Progenitor cell of endocrine pancreas (in vitro differentiated cells): ENCODE data around the gene PPP1R15A. TPM values are rescaled to one million over a fixed set of nuclear protein-coding genes. Genes with fewer than 3 reads are reported as not detected.
"Not testable (repeated sequence)": the region's sequence is repeated elsewhere in the genome, so short reads cannot be mapped to it uniquely, and the experiment has no call there.

Source experiments
- DNase-seq: peaks from one replicate; pipeline ENCODE4 v3.0.0; 2021; ENCODE audit warnings: low spot score; ENCODE audit not compliant: unreplicated experiment
- H3K27ac Mint-ChIP-seq: 2 replicates; pipeline ENCODE4 v1.8.0; 2021; ENCODE audit warnings: mild to moderate bottlenecking, moderate library complexity, mixed read lengths
- H3K27me3 Mint-ChIP-seq: 2 replicates; pipeline ENCODE4 v1.8.0; 2021; ENCODE audit warnings: mixed read lengths
- H3K36me3 Mint-ChIP-seq: 2 replicates; pipeline ENCODE4 v1.8.0; 2022; ENCODE audit warnings: mixed read lengths; ENCODE audit not compliant: insufficient read depth
- H3K4me1 Mint-ChIP-seq: 2 replicates; pipeline ENCODE4 v1.8.0; 2021; ENCODE audit warnings: low read depth, mixed read lengths
- H3K4me3 Mint-ChIP-seq: 2 replicates; pipeline ENCODE4 v1.8.0; 2021; ENCODE audit warnings: low read depth, mild to moderate bottlenecking, moderate library complexity, mixed read lengths
- H3K9me3 Mint-ChIP-seq: 2 replicates; pipeline ENCODE4 v1.8.0; 2021; ENCODE audit warnings: low read depth, mixed read lengths
- total RNA-seq: library from RNA; stranded (reverse); gene quantifications from 2 replicates; pipeline ENCODE4 v1.2.1, GENCODE V29; 2021
- TF ChIP-seq, protein P1 (sequence below): fragments of 200-600 bp; sonication (generic); IDR thresholded peaks from one replicate; pipeline ENCODE4 v1.5.0; 2021; ENCODE audit warnings: antibody characterized with exemption, mild to moderate bottlenecking; ENCODE audit not compliant: unreplicated experiment

Gene PPP1R15A
- total RNA-seq, 1 donor from 2014 or later: 44.5 TPM

DNA sequence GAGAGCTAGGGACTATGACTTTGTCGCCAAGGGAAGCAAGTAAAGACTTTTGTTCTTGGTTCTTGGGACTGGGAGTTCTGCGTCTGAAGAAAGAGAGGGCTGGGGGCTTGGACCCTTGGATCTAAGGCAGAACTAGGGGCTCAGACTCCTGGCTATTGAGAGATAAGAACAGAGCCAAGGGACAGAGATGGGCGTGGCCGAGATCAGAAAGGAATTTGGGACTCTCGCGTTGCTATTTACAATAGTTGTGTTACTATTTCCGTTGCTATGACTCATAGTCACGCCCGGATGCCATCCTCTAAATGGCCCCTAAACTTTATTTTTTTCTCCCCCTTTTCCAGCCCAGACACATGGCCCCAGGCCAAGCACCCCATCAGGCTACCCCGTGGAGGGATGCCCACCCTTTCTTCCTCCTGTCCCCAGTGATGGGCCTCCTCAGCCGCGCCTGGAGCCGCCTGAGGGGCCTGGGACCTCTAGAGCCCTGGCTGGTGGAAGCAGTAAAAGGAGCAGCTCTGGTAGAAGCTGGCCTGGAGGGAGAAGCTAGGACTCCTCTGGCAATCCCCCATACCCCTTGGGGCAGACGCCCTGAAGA, 759 bp downstream of the PPP1R15A start:
- Mint-ChIP-seq H3K4me3 (peak overlapping the region; percentile 99), H3K4me1 (peaks cover 39% of the 10 kb centered on the region), H3K9me3 (no peaks in the 10 kb centered on the region), H3K27me3 (no peaks in the 10 kb centered on the region), H3K27ac (peak overlapping the region; percentile 100), H3K36me3 (peaks cover 27% of the 10 kb centered on the region)
- peak; percentile 37 for DNase-seq
- TF ChIP-seq, protein P1, sequence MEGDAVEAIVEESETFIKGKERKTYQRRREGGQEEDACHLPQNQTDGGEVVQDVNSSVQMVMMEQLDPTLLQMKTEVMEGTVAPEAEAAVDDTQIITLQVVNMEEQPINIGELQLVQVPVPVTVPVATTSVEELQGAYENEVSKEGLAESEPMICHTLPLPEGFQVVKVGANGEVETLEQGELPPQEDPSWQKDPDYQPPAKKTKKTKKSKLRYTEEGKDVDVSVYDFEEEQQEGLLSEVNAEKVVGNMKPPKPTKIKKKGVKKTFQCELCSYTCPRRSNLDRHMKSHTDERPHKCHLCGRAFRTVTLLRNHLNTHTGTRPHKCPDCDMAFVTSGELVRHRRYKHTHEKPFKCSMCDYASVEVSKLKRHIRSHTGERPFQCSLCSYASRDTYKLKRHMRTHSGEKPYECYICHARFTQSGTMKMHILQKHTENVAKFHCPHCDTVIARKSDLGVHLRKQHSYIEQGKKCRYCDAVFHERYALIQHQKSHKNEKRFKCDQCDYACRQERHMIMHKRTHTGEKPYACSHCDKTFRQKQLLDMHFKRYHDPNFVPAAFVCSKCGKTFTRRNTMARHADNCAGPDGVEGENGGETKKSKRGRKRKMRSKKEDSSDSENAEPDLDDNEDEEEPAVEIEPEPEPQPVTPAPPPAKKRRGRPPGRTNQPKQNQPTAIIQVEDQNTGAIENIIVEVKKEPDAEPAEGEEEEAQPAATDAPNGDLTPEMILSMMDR: no peak

DNA sequence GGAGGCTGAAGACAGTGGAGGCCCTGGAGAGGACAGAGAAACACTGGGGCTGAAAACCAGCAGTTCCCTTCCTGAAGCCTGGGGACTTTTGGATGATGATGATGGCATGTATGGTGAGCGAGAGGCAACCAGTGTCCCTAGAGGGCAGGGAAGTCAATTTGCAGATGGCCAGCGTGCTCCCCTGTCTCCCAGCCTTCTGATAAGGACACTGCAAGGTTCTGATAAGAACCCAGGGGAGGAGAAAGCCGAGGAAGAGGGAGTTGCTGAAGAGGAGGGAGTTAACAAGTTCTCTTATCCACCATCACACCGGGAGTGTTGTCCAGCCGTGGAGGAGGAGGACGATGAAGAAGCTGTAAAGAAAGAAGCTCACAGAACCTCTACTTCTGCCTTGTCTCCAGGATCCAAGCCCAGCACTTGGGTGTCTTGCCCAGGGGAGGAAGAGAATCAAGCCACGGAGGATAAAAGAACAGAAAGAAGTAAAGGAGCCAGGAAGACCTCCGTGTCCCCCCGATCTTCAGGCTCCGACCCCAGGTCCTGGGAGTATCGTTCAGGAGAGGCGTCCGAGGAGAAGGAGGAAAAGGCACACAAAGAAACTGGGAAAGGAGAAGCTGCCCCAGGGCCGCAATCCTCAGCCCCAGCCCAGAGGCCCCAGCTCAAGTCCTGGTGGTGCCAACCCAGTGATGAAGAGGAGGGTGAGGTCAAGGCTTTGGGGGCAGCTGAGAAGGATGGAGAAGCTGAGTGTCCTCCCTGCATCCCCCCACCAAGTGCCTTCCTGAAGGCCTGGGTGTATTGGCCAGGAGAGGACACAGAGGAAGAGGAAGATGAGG, 1.5 kb downstream of the PPP1R15A start:
- no peak for DNase-seq
- H3K9me3 Mint-ChIP-seq: no peaks in the 10 kb centered on the region

DNA sequence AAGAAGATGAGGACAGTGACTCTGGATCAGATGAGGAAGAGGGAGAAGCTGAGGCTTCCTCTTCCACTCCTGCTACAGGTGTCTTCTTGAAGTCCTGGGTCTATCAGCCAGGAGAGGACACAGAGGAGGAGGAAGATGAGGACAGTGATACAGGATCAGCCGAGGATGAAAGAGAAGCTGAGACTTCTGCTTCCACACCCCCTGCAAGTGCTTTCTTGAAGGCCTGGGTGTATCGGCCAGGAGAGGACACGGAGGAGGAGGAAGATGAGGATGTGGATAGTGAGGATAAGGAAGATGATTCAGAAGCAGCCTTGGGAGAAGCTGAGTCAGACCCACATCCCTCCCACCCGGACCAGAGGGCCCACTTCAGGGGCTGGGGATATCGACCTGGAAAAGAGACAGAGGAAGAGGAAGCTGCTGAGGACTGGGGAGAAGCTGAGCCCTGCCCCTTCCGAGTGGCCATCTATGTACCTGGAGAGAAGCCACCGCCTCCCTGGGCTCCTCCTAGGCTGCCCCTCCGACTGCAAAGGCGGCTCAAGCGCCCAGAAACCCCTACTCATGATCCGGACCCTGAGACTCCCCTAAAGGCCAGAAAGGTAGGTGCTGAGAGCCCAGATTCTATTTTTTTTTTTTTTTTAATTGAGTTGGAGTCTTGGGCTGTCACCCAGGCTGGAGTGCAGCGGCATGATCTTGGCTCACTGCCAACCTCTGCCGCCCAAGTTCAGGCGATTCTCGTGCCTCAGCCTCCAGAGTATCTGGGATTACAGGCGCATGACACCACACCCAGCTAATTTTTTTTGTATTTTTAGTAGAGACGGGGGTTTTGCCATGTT, 2.3 kb downstream of the PPP1R15A start:
- TF ChIP-seq, protein P1: no peak
- Mint-ChIP-seq H3K27me3 (no peaks in the 10 kb centered on the region), H3K9me3 (no peaks in the 10 kb centered on the region), H3K36me3 (peaks cover 30% of the 10 kb centered on the region), H3K4me3 (peak overlapping the region; percentile 99), H3K4me1 (peaks cover 31% of the 10 kb centered on the region), H3K27ac (peak overlapping the region; percentile 85)
- no peak for DNase-seq

More for the DNA sequence above, 1.5 kb downstream of the PPP1R15A start:
- H3K4me1 Mint-ChIP-seq: peaks cover 32% of the 10 kb centered on the region
- peak overlapping the region; percentile 100 for H3K27ac Mint-ChIP-seq
- peaks cover 29% of the 10 kb centered on the region for H3K36me3 Mint-ChIP-seq
- no peaks in the 10 kb centered on the region for H3K27me3 Mint-ChIP-seq
- peak overlapping the region; percentile 99 for H3K4me3 Mint-ChIP-seq
- TF ChIP-seq, protein P1: no peak

DNA sequence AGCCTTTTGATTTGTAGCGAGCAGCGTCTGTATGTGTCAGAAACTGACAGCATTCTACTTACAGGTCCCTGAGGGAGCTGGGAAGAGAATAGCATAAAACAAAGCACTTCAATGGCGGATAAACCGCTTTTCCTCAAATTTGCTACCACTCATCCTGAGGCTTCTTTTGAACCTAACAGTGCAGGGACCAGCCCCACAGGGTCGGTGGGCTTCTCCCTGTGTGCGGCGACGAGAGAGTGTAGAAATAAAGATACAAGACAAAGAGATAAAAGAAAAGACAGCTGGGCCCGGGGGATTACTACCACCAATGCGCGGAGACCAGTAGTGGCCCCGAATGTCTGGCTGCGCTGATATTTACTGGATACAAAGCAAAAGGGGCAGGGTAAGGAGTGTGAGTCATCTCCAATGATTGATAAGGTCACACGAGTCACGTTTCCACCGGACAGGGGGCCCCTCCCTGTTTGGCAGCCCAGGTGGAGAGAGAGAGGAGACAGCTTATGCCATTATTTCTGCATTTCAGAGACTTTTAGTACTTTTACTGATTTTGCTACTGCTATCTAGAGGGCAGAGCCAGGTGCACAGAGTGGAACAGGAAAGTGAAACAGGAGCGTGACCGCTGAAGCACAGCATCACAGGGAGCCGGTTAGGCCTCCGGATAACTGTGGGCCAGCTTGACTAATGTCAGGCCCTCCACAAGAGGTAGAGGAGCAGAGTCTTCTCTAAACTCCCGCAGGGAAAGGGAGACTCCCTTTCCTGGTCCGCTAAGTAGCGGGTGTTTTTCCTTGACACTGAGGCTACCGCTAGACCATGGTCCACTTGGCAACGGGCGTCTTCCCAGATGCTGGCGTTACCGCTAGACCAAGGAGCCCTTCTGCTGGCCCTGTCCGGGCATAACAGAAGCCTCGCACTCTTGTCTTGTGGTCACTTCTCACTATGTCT, 4.1 kb downstream of the PPP1R15A start:
- H3K4me1 Mint-ChIP-seq: peaks cover 31% of the 10 kb centered on the region
- peaks cover 30% of the 10 kb centered on the region for H3K36me3 Mint-ChIP-seq
- not testable (repeated sequence) for DNase-seq, H3K9me3 Mint-ChIP-seq, H3K27me3 Mint-ChIP-seq
- H3K27ac Mint-ChIP-seq: peak overlapping the region; percentile 81
- peak overlapping the region; percentile 58 for H3K4me3 Mint-ChIP-seq

DNA sequence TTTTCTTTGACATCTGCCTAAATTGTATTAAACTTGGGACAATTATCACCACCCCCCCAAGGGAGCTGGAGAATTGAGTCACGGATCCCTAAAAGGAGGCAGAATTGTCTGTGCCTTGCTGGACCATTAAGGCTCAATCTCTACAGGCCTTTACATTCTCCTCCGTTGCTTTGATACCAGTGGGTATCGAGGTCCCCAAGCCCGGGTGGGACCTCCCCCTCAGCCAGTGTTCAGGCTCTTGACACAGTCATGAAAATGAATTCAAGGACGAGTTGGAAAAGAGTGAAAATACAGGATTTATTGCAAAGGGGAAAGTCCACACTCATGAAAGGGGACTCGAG, 5.6 kb downstream of the PPP1R15A start:
- Mint-ChIP-seq H3K36me3 (peaks cover 28% of the 10 kb centered on the region), H3K4me3 (no peak overlapping the region), H3K27ac (peak overlapping the region; percentile 74), H3K4me1 (peaks cover 31% of the 10 kb centered on the region), H3K27me3 (no peaks in the 10 kb centered on the region), H3K9me3 (peaks cover 4% of the 10 kb centered on the region)
- TF ChIP-seq, protein P1: no peak
- no peak for DNase-seq
